GDM1 (cell line): Measurements from ENCODE around the gene RETN.

Experiments
- DNase-seq: peaks from one replicate; lab custom pipeline; 2025; lab: John Stamatoyannopoulos, UW

The RETN gene

GRCh38 chr19:7706188-7706954, 37.5 kb downstream of the RETN start:
- DNase-seq: no peak

- DNase-seq: no peak
Measured at GRCh38 chr19:7706955-7707456, 38.2 kb downstream of the RETN start.

- no peak for DNase-seq
Measured at GRCh38 chr19:7709932-7710460, 41.1 kb downstream of the RETN start.

- DNase-seq: no peak
Measured at GRCh38 chr19:7710616-7711015, 41.8 kb downstream of the RETN start.

GRCh38 chr19:7715671-7716070, 46.8 kb downstream of the RETN start:
- DNase-seq: no peak

GRCh38 chr19:7716762-7717161, 47.9 kb downstream of the RETN start:
- DNase-seq: no peak

GRCh38 chr19:7718668-7719067, 49.8 kb downstream of the RETN start:
- no peak for DNase-seq
